HepG2 (cell line): Measurements from ENCODE around the gene IL17C. TPM values are rescaled to one million over a fixed set of nuclear protein-coding genes. Genes with fewer than 3 reads are reported as not detected.

Experiments
- CREM ChIP-seq, 2 experiments: sonication (generic) in 1 of 2; formaldehyde crosslinking in 1 of 2; IDR thresholded peaks; 2 replicates each; pipeline versions ENCODE4 v1.4.0 to v1.6.1; 2016 to 2020; ENCODE audit warnings: antibody characterized with exemption in 1 of 2, mild to moderate bottlenecking in 1 of 2, missing genetic modification reagents in 1 of 2
- NFYB ChIP-seq: sonication (generic); formaldehyde crosslinking; IDR thresholded peaks from 2 replicates; pipeline ENCODE4 v1.4.0; 2020; ENCODE audit warnings: missing genetic modification reagents
- PRDM4 ChIP-seq: sonication (generic); formaldehyde crosslinking; IDR thresholded peaks from 2 replicates; pipeline ENCODE4 v1.9.0; 2021; ENCODE audit warnings: missing genetic modification reagents, borderline replicate concordance
- RAD21 ChIP-seq: fragments of 450-650 bp; formaldehyde crosslinking; IDR thresholded peaks from 2 replicates; pipeline ENCODE4 v1.5.0; 2020; ENCODE audit warnings: mild to moderate bottlenecking
- SNAPC2 ChIP-seq: sonication (generic); formaldehyde crosslinking; IDR thresholded peaks from 2 replicates; pipeline ENCODE4 v1.8.1; 2022; ENCODE audit warnings: mild to moderate bottlenecking, missing genetic modification reagents
- SOX6 ChIP-seq, 2 experiments: fragments of 450-650 bp in 1 of 2; sonication (generic) in 1 of 2; formaldehyde crosslinking in 1 of 2; IDR thresholded peaks; 2 replicates each; pipeline versions ENCODE4 v1.4.0 to v1.6.1; 2017 to 2020; ENCODE audit warnings: antibody characterized with exemption in 1 of 2, mild to moderate bottlenecking in 1 of 2, missing genetic modification reagents in 1 of 2
- ZKSCAN8 ChIP-seq: IDR thresholded peaks from 2 replicates; pipeline ENCODE4 v1.6.1; 2016; ENCODE audit warnings: borderline replicate concordance, missing genetic modification reagents, missing compliant biosample characterization
- ZNF281 ChIP-seq: sonication (generic); formaldehyde crosslinking; IDR thresholded peaks from 2 replicates; pipeline ENCODE4 v1.4.0; 2020; ENCODE audit warnings: missing genetic modification reagents, borderline replicate concordance
- ZNF282 ChIP-seq: fragments of 450-650 bp; IDR thresholded peaks from 2 replicates; pipeline ENCODE4 v1.6.1; 2018; ENCODE audit not compliant: partially characterized antibody
- ZNF3 ChIP-seq: IDR thresholded peaks from 2 replicates; pipeline ENCODE4 v1.7.0; 2017; ENCODE audit warnings: inconsistent platforms
- ZNF343 ChIP-seq: sonication (generic); formaldehyde crosslinking; IDR thresholded peaks from 2 replicates; pipeline ENCODE4 v1.4.0; 2020; ENCODE audit warnings: mild to moderate bottlenecking, missing genetic modification reagents
- ZNF431 ChIP-seq: sonication (generic); formaldehyde crosslinking; IDR thresholded peaks from 2 replicates; pipeline ENCODE4 v1.9.0; 2022; ENCODE audit warnings: missing genetic modification reagents, low read depth, mild to moderate bottlenecking, borderline replicate concordance
- ZNF549 ChIP-seq: sonication (generic); formaldehyde crosslinking; IDR thresholded peaks from 2 replicates; pipeline ENCODE4 v1.5.0; 2020; ENCODE audit warnings: missing genetic modification reagents
- ZNF598 ChIP-seq: sonication (generic); formaldehyde crosslinking; IDR thresholded peaks from 2 replicates; pipeline ENCODE4 v1.5.1; 2020; ENCODE audit warnings: mild to moderate bottlenecking, missing genetic modification reagents, borderline replicate concordance
- ZNF629 ChIP-seq: sonication (generic); formaldehyde crosslinking; conservative IDR thresholded peaks from 2 replicates; pipeline ENCODE4 v1.5.0; 2020; ENCODE audit warnings: missing genetic modification reagents
- ZNF772 ChIP-seq: sonication (generic); formaldehyde crosslinking; IDR thresholded peaks from 2 replicates; pipeline ENCODE4 v1.5.0; 2020; ENCODE audit warnings: mild to moderate bottlenecking, missing genetic modification reagents
- ZSCAN25 ChIP-seq: sonication (generic); formaldehyde crosslinking; IDR thresholded peaks from 2 replicates; pipeline ENCODE4 v1.8.0; 2022; ENCODE audit warnings: mild to moderate bottlenecking, missing genetic modification reagents
- polyA plus RNA-seq, 8 experiments: library from polyadenylated mRNA; depleted of rRNA in 3 of 8; stranded (reverse) in 7 of 8; unstranded in 1 of 8; fragments of >200 nt; fragmentation: Illumina TruSeq in 4 of 8; extraction: Trizol in 4 of 8; gene quantifications; 2 replicates each; pipeline versions ENCODE4 v1.2.1 to v1.2.3, GENCODE V29; 2011 to 2016; ENCODE audit warnings: low read depth in 4 of 8, missing spikeins in 1 of 8, mixed read lengths in 1 of 8; ENCODE audit not compliant: insufficient read depth in 1 of 8
- total RNA-seq, 5 experiments: library from RNA; depleted of rRNA; stranded (reverse); fragments of >200 nt; fragmentation: Illumina TruSeq; extraction: Trizol; gene quantifications; 2 replicates each; pipeline ENCODE4 v1.2.3, GENCODE V29; 2016; ENCODE audit warnings: low read depth in 1 of 5
- TF ChIP-seq, protein P1 (sequence below): sonication (generic); formaldehyde crosslinking; IDR thresholded peaks from 2 replicates; pipeline ENCODE4 v1.4.0; 2020; ENCODE audit warnings: mild to moderate bottlenecking, missing genetic modification reagents
- TF ChIP-seq, protein P2 (sequence below): IDR thresholded peaks from 2 replicates; pipeline ENCODE4 v1.6.1; 2018; ENCODE audit warnings: missing genetic modification reagents, mild to moderate bottlenecking, missing compliant biosample characterization

Gene IL17C
- total and polyA plus RNA-seq, 2 of the 13 experiments (the other 11 are each of a cell fraction or from before 2014, with no cell fraction given): not detected

DNA sequence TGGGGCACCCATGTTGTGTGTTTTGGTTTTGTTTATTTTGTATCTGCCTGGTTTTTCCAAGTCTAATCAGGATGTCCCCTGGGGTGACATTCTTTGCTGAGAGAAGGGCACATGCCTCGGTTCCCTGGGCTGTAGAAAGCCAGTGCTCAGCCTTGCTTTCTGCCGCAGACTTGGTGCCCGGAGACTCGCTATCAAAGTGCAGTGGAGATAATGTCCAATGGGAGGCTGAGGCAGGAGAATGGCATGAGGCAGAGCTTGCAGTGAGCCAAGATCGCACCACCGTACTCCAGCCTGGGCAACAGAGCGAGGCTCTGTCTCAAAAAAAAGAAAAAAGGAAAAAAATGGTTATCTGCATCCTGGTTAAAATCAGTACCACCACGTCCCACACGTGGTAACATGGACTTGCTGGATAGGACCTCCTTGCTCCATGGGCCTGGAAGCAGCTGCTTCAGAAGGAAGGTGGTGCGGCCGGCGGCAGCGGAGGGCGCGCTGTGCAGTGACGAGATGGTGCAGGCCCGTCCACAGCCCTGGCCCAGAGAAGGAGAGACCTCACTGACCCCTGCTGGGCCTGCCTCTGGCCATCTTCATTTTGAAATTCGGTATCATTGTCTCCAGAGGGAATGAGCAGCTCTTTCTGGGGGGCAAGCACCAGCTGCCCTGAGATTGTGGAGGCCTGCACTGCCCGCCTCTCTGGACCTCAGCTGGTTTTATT is 19.3 kb upstream of the IL17C start (continued):
- TF ChIP-seq ZKSCAN8 (CRISPR knock-in tag): no peak
- no peak for TF ChIP-seq NFYB (CRISPR knock-in tag)
- no peak for TF ChIP-seq ZNF431 (CRISPR knock-in tag)
- no peak for TF ChIP-seq ZNF772
- TF ChIP-seq ZNF3 (CRISPR knock-in tag): no peak
- TF ChIP-seq ZNF343 (CRISPR knock-in tag): 0 out of 2 replicates have a peak, but pooled peaks have one; percentile 19
- TF ChIP-seq ZNF598 (CRISPR knock-in tag): no peak
- TF ChIP-seq CREM (IDR thresholded peaks at IDR 0.05): no peak; the same call in 1 of the 2 replicates
- TF ChIP-seq CREM (CRISPR knock-in tag; IDR thresholded peaks at IDR 0.05): no peak
- no peak for TF ChIP-seq ZNF549
- TF ChIP-seq, protein P1, sequence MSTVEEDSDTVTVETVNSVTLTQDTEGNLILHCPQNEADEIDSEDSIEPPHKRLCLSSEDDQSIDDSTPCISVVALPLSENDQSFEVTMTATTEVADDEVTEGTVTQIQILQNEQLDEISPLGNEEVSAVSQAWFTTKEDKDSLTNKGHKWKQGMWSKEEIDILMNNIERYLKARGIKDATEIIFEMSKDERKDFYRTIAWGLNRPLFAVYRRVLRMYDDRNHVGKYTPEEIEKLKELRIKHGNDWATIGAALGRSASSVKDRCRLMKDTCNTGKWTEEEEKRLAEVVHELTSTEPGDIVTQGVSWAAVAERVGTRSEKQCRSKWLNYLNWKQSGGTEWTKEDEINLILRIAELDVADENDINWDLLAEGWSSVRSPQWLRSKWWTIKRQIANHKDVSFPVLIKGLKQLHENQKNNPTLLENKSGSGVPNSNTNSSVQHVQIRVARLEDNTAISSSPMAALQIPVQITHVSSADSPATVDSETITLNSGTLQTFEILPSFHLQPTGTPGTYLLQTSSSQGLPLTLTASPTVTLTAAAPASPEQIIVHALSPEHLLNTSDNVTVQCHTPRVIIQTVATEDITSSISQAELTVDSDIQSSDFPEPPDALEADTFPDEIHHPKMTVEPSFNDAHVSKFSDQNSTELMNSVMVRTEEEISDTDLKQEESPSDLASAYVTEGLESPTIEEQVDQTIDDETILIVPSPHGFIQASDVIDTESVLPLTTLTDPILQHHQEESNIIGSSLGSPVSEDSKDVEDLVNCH (CRISPR knock-in tag): no peak
- TF ChIP-seq, protein P2, sequence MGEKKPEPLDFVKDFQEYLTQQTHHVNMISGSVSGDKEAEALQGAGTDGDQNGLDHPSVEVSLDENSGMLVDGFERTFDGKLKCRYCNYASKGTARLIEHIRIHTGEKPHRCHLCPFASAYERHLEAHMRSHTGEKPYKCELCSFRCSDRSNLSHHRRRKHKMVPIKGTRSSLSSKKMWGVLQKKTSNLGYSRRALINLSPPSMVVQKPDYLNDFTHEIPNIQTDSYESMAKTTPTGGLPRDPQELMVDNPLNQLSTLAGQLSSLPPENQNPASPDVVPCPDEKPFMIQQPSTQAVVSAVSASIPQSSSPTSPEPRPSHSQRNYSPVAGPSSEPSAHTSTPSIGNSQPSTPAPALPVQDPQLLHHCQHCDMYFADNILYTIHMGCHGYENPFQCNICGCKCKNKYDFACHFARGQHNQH (CRISPR knock-in tag): no peak
- no peak for TF ChIP-seq PRDM4 (CRISPR knock-in tag)
- TF ChIP-seq ZNF282: no peak
- no peak for TF ChIP-seq ZNF629 (CRISPR knock-in tag)
- no peak for TF ChIP-seq RAD21 (CRISPR knock-in tag)
- no peak for TF ChIP-seq SNAPC2 (CRISPR knock-in tag)
- no peak for TF ChIP-seq SOX6 (IDR thresholded peaks at IDR 0.05)
- no peak for TF ChIP-seq SOX6 (CRISPR knock-in tag; IDR thresholded peaks at IDR 0.05)
- no peak for TF ChIP-seq ZSCAN25
- TF ChIP-seq ZNF281 (CRISPR knock-in tag): no peak
